HG03469 (cell line): ENCODE data around the gene TMEM63B.
"Not testable (repeated sequence)": the region's sequence is repeated elsewhere in the genome, so short reads cannot be mapped to it uniquely, and the experiment has no call there.

Experiments used
- ATAC-seq: cut with Tn5 transposase; IDR thresholded peaks from one replicate; pipeline ENCODE4 v1.9.1; 2021; ENCODE audit warnings: mild to moderate bottlenecking, moderate library complexity, moderate number of reproducible peaks; ENCODE audit not compliant: unreplicated experiment

The TMEM63B gene

DNA sequence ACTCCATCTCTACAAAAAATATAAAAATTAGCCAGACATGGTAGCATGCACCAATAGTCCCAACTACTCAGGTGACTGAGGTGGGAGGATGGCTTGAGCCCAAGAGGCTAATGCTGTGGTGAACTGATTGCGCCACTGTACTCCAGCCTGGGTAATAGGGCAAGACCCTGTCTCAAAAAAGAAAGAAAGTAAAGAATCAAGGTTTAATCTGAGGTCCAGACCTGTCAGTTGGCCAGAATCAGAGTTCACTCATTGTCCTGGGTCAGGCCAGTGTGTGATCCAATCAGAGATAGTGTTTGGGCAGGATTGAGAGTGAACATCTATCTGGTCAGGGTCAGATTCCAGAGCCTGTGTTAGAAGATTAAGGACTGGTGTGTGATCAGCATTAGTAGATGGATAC lies 15.5 kb downstream of the TMEM63B start:
- no peak for ATAC-seq

DNA sequence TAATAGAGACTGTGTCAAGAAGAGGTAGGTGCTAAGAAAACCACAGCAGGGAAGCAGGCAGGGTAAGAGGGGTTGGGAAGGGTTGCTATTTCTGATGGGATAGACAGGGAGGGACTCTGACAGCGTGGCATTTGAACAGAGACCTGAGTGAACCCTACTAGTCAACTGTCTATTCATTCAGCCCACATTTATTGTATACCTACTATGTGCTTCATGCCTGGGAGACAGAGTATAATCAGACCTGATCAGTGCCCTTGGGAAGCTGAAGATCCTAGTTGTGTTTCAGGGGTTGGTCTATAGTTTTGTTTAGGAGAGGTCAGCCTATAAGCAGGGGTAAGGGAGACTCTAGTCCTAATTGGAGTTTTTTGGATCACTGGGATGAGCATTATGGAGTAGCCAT lies 16.4 kb downstream of the TMEM63B start:
- no peak for ATAC-seq

DNA sequence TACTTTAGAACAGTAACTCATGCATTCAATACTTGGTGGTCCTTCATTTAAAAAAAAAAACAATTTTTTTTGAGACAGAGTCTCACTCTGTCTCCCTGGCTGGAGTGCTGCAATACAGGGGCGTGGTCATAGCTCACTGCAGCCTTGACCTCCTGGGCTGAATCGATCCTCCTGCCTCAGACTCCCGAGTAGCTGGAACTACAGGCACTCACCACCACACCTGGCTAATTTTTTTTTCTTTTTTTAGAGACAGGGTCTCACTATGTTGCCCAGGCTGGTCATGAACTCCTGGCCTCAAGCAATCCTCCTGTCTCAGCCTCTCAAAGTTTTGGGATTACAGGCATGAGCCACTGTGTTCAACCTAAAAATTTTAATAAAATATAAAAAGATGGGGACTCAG lies 17.2 kb downstream of the TMEM63B start:
- ATAC-seq = not testable (repeated sequence)

DNA sequence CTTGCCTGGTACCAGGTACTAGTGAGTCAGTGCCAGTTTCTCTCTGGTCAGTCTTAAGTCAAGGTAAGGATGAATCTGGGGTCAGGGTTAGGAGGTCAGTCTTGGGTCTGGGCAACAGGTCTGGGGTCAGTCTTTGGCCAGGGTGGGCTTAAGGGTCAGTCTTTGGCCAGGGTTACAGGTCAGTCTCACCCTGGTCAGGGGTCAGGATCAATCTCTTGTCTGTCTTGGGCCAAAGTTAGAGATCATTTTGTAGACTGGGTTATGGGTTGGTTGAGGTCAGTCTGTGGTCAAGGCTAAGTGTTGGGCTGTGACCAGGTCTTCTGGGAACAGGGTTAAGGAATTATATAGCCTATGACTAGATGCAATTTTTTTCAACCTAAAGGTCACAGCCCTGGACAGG lies 18.5 kb downstream of the TMEM63B start:
- ATAC-seq = no peak

DNA sequence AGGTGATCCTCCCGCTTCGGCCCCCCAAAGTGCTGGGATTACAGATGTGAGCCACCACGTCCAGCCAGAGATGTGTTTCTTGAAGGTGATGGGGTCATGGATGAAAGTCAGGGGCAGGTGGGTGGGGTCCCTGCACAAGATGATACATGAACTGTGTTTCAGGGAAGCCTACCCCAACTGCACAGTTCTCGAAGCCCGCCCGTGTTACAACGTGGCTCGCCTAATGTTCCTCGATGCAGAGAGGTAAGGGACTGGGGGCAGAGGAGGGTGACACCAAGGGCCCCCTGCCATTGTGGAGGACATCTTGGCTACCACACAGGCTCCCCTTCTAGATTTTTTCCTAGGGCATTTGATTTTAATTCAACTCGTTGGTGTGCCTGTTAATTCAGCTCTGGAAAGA lies 19.3 kb downstream of the TMEM63B start:
- ATAC-seq = no peak

DNA sequence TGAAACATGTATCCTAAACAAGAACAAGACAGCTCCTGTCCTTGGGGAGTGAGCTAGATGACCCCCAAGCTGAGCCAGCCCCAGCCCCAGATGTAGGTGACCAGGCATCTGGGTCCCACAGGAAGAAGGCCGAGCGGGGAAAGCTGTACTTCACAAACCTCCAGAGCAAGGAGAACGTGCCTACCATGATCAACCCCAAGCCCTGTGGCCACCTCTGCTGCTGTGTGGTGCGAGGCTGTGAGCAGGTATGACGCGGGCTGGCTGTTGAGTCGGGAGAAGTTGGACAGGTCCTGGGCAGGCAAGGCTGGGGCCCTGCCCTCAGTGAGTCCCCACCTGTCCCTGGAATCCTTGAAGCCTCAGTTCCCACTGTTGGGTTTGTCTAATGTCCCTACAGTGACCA lies 19.9 kb downstream of the TMEM63B start:
- no peak for ATAC-seq

DNA sequence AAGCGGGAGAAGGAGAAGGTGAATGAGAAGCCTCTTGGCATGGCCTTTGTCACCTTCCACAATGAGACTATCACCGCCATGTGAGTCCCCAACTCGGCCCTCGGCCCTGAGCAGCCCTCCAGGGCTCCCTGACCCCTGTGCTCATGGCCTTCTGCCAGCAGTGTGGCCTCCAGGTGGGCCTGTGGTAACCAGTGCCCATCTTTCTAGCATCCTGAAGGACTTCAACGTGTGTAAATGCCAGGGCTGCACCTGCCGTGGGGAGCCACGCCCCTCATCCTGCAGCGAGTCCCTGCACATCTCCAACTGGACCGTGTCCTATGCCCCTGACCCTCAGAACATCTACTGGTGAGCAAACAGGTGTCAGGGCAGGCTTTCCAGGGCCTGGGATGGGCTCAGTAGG lies 21.0 kb downstream of the TMEM63B start:
- no peak for ATAC-seq

DNA sequence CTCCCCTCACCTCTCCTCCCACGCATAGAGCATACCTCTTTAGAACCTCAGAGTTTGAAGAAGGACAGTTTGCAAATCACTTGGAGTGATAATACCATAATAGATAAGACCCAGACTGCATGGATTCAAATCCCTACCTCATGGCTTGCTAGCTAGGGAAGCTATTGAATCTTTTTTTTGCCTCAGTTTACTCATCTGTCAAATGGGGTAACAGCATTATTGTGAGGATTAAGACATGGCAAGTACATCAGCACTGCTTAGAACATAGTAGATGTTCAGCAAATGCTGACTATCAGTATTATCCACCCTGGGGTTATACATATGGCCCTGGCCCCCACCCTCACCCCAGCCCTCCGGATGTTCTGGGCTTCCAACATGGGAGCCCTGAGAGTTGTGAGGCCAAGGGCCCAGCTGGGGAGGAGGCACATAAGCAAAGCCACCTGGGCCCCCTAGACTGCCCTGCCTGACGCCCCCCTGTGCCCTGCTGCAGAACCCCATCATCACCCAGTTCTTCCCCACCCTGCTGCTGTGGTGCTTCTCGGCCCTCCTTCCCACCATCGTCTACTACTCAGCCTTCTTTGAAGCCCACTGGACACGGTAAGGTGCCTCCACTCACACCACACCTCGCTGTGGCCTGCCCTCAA lies 22.1 kb downstream of the TMEM63B start:
- no peak for ATAC-seq

DNA sequence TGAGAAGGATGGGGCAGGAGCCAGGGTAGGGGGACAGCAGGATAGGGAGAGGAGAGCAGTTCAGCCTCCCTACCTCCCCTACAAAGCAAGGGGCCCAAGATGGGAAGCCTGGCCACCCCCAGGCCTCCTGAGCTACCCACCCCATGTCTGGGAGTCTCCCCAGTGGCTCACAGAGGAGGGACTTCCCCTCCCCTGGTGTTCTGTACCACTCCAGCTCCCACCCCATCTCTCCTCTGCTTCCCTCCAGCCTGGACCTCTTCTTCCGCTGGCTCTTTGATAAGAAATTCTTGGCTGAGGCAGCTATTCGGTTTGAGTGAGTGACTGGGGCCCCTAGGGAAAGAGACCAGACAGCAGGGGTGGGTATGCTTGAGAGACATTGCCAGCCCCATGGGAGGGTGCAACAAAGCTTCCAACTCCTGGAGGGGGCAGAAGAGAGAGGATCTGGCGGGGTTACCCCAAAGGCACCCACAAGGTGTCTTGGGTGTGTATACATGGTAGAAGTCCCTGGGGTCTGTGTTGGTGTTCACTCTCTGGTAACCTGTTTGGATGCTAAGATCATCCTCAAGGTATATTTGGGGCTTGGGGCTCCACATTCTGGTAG lies 23.1 kb downstream of the TMEM63B start:
- ATAC-seq = no peak

DNA sequence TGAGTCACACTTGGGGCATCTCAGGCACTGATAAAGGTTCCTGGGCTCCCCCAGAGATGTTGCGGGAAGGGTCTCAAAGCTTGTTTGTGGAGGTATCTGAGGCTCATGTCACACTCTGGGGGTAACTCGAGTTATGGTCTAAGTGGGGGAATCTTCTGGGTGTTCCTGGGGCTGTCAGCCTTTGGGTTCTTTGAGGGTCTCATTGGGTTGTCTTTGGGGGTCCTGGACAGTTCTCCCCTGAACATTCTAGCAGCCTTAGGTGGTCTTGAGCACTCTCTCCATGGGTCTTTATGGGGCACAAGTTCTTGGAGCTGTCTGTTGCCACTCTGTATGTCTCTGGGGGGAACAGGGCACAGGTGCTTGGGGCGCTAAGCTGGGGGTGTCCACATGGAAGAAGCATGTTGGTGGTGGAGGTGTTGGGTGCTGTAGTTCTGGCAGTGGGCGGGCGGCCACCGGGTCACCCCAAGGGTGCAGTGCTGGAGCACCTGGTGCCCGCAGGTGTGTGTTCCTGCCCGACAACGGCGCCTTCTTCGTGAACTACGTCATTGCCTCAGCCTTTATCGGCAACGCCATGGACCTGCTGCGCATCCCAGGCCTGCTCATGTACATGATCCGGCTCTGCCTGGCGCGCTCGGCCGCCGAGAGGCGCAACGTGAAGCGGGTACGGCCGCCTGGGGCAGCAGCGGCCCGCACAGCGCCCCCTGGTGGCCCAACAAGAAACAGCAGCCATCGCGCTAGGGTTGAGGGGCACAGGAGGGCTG lies 24.2 kb downstream of the TMEM63B start:
- ATAC-seq = peak; percentile 49

DNA sequence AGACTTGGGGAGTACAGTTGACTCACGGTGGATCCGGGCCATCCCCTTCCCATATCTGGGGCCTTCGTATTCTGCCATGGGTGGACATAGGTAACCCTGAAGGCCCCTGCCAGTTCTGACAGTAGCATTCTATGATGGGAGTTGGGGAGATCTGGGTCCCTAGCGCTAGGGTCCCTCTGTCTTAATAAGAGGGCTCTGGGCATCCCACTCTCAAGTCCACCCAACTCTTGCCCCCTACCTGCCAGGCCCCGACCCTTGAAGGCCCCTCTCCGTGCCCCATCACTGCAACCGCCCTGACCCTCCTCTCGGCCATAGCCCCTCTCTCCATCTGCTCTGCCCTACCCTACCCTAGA lies 24.7 kb downstream of the TMEM63B start:
- no peak for ATAC-seq

DNA sequence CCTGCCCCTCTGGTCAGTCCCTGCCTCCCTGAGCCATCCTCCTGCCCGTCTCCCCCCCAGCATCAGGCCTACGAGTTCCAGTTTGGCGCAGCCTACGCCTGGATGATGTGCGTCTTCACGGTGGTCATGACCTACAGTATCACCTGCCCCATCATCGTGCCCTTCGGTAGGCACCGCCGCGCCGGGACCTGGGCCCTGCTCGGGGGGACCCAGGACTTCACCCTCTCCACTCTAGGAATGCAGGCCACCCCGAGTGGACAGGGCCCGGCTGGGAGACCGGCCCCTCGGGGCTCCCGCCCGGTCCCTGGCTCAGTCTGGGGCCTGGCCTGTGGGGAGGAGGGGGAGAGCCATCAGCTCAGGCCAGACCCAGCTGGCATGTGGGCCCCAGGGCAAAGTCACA lies 25.2 kb downstream of the TMEM63B start:
- no peak for ATAC-seq

DNA sequence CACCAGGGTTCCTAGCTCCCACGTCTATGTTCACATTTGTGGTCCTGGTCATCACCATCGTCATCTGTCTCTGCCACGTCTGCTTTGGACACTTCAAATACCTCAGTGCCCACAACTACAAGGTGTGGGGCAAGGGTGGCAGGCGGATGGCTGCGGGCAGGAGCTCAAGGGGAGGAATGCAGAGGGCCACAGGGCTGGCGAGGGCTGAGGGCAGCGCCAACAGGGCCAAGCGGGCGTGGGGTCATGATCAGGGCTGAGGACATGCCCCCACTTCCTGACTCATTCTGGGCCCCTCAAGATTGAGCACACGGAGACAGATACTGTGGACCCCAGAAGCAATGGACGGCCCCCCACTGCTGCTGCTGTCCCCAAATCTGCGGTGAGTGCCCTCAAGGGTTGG lies 26.7 kb downstream of the TMEM63B start:
- no peak for ATAC-seq

DNA sequence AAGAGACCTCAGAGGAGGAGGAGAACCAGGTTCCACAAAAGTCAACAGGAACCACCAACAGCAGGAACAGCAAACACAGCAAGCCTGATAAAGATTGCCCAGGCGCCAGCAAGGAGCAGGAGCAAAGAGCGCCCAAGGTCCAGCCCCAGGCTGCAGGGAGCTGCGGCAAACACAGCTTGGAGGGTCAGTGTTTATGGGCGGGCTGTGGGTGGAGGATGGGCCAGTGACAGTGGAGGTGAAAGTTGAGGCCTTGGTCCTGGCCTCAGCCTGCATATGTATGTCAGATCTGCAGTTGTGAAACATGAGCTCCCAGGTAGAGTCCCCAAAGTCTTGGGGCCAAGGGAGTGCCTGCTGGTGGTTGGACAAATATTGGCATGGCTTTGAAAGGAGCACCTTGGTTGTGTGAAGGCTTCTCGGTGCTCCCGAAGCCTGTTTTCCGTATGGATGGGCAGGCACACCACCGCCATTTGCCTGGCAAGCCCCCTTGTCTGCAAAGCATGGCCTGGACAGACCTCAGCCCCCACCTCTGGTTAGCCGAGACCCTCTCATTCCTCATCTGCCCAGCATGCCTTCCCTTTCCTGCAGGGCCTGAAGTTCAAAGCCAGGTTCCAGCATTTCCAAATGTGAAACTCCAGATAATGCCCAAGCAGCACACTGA lies 29.3 kb downstream of the TMEM63B start:
- ATAC-seq = no peak

DNA sequence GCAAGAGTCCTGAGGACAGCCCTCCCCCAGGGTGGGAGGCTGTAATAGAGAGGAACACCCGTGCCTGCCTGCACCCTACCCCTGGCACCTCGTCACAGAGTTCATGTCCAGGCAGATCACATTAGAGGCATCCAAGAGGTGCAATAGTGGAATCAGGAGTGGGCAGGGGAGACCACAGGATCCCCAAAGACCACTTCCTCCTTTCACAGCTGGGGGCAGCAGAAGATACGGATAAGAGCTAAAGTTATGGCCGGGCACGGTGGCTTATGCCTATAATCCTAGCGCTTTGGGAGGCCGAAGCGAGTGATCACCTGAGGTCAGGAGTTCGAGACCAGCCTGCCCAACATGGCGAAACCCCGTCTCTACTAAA lies 29.8 kb downstream of the TMEM63B start:
- no peak for ATAC-seq

DNA sequence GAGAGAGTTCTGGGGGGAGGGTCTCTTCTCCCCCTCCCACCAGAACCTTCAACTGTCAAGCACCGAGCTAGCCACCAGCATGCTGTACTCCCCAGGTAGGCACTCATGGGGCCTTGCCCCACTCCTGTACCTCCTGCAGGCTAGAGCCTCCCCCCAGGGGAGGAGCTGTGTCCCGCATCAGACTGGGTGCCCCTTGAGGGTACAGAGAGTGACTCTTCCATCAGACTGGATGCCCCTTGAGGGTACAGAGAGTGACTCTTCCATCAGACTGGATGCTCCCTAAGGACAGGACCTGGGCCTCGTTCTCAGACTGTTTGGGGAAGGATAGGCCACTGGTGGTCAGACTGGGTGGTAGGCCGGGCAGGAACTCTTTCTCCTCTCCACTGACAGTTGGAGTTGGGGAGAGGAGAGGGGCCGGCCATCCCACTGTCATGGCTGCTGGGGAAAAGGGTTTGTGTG lies 31.4 kb downstream of the TMEM63B start, which contains the start of gene CAPN11:
Gene CAPN11, plus strand, starts transcription at position 51 of the 459 bp plus-strand sequence. Its CDS starts 29 bp downstream, at position 80.
- no peak for ATAC-seq

DNA sequence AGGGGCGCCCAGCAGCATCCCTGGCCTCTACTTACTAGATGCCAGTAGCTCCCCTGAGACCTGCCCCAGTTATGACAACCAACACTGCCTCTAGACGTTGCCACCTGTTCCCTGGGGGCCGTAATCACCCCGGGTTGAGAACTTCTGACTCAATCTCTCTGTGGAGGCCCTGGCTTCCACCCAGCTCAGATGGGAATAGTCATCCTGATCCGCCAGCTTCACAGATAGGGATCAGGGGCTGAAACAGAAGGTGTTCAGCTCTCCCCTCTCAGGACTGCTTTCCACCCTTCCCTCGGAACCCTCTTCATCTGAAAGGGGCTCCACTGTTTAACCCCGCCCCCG lies 34.6 kb downstream of the TMEM63B start:
- ATAC-seq = no peak

DNA sequence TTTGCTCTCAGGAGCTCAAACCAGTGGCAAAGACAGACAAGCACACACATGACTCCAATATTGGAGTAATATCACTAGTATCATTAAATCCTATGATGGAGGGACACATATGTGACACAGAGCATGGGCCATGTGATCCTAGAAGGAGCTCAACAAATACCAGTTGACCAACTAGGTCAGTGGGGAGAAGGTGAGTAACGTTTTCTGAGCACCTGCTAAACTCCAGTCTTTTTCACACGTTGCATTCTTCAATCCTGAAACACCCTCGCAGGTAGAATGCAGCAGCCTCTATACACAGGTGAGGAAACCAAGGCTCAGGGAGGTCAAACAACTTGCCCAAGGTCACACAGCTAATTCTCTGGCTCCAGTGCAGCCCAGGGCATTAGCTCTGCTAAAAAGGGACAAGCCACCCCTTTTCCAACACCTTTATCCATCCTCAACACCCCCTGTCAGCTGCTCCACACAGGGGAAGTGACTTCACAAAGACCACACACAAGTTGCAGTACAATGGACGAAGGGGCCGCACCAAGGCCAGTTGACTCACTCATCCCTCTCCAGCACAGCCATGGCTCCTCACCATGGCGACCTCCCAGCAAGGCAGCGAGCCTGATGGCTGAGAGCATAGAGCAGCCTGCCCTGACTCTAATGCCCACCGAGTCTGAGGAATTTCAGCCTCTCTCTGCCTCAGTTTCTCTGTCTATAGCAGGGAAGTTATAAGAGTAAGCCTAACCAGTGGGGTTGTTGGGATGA lies 35.7 kb downstream of the TMEM63B start:
- no peak for ATAC-seq

DNA sequence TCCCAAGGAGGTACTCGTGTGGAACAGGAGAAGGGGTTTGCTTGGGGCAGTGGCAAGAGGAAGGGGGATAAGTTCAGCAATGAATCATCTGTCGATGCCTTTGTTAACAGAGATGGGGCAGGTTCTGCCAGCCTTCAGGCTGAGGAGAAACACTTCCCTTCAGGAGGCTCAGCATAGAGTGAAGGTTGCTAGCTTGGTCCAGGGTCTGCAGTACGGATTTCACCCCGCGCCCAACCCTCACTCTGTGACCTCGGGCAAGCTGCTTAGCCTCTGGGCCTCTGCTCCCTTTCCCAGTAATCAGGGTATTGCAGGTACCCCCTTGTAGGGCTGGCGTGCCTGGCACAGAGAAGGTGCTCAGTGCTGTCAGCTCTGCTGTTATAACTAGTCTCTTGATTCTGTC lies 38.8 kb downstream of the TMEM63B start:
- no peak for ATAC-seq

DNA sequence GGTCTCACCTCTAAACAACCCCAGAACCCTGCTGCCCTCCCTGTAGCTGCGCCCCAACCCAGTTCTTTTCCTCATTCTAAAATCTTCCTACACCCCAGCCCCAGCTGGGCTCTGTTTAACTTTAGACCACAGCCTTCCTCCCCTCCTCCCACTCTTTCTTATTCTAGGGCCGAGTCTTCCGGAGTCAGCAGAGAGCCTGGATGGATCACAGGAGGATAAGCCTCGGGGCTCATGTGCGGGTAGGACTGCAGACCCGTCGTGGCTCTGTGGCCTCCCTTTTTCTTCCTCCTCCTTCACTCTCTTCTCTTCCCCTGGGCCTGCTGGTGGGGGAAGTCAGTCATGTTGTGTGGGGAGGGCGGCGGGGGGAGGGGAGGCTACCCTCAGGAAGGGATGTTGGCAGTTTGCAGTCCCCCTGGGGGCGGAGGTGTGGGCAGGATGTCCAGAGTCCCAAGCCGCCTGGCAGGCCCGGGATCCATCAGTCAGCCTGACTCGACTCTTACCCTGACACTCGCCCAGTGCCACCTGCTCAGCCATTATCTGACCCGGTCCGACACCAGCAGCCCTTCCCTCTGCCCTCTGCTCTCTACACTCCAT lies 39.3 kb downstream of the TMEM63B start:
- ATAC-seq = no peak

DNA sequence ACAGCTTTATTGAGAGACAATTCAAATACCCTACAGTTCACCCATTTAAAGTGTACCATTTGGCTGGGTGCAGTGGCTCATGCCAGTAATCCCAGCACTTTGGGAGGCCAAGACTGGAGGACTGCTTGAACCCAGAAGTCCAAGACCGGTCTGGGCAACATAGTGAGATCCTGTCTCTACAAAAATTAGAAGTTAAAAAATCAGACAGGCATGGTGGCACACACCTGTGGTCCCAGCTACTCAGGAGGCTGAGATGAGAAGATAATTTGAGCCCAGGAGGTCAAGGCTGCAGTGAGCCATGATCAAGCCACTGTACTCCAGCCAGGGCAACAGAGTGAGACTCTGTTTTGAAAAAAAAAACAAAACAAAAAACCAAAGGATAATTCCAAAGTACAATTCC lies 40.2 kb downstream of the TMEM63B start:
- no peak for ATAC-seq
